ENCODE data around the gene HCK. TPM values are rescaled to one million over a fixed set of nuclear protein-coding genes. Genes with fewer than 3 reads are reported as not detected.

The HCK gene
- total RNA-seq, 3 donors from 2014 or later = 6.2 to 17.3 (median 13.4) TPM

DNA sequence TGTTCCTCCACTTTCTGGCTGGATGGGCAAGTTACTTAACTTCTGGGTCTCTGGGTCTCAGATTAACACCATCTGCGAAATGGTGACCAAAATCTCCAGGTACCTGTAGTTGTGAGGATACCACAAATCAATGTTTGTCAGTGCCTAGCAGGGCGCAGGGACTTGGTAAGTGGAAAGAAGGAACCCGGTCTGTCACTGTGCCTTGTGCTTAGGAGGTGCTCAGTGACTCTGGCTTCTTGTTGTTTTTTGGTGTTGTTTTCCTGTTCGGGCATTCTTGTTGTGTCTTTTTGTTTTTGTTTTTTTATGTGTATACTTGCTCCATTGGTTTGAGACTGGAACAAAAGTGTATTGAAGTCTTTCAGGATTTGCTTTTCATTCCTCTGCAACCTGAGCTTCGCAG is 75.3 kb downstream of the HCK start:
- peaks cover 2% of the 10 kb centered on the region for H3K9me3 ChIP-seq
- H3K36me3 ChIP-seq (ENCODE audit: low read depth) = no peaks in the 10 kb centered on the region
- ATAC-seq = no peak
- H3K4me1 ChIP-seq (ENCODE audit: low read depth) = no peaks in the 10 kb centered on the region
- intact Hi-C loops (cut with DNase I, micrococcal nuclease) = no loop called here
- DNase-seq = no peak
- TF ChIP-seq, protein P1, sequence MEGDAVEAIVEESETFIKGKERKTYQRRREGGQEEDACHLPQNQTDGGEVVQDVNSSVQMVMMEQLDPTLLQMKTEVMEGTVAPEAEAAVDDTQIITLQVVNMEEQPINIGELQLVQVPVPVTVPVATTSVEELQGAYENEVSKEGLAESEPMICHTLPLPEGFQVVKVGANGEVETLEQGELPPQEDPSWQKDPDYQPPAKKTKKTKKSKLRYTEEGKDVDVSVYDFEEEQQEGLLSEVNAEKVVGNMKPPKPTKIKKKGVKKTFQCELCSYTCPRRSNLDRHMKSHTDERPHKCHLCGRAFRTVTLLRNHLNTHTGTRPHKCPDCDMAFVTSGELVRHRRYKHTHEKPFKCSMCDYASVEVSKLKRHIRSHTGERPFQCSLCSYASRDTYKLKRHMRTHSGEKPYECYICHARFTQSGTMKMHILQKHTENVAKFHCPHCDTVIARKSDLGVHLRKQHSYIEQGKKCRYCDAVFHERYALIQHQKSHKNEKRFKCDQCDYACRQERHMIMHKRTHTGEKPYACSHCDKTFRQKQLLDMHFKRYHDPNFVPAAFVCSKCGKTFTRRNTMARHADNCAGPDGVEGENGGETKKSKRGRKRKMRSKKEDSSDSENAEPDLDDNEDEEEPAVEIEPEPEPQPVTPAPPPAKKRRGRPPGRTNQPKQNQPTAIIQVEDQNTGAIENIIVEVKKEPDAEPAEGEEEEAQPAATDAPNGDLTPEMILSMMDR (IDR thresholded peaks at IDR 0.05) = no peak
- H3K4me3 ChIP-seq = no peak overlapping the region

DNA sequence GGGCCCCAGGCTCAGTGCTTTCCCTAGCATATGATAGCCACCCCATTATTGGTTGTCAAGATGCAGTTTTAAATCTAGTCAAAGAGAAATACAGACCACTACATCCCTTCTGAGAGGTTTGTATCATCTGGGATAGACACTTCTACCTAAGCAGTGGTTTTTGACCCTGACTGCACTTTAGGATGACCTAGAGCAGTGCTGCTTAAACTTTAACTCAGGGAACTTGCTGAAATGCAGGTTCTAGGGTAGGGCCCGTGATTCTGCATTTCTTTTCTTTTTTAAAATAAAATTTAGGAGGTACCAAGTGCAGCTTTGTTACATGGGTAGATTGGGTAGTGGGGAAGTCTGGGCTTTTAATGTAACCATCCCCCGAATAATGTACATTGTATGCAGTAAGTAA is 76.1 kb downstream of the HCK start:
- Histone ChIP-seq H3K36me3 (ENCODE audit: low read depth) (no peaks in the 10 kb centered on the region), H3K9me3 (no peaks in the 10 kb centered on the region), H3K4me3 (no peak overlapping the region), H3K4me1 (ENCODE audit: low read depth) (no peaks in the 10 kb centered on the region)
- no peak for ATAC-seq
- no peak for DNase-seq
- intact Hi-C loops (cut with DNase I, micrococcal nuclease) = no loop called here
- TF ChIP-seq, protein P1 (IDR thresholded peaks at IDR 0.05) = no peak

DNA sequence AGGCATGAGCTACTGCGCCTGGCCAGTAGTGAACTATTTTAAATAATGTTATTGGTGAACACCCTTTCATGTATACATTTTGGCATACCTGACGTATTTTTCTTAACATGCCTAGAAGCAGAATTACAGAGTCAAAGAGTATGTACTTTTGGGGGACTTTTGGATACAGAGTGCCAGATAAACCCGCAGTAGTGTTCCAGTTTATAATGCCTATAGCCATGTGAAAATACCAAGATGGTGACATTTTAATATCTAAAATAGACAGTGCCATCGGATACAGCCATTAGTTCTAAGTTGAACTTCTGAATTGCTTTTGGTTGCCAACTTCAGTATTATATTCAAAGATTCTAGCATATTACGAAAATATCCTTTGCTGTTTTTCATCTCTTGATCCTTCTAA is 77.8 kb downstream of the HCK start:
- intact Hi-C loops (cut with DNase I, micrococcal nuclease) = no loop called here
- TF ChIP-seq, protein P1 (IDR thresholded peaks at IDR 0.05) = no peak
- no peak overlapping the region for H3K4me3 ChIP-seq

DNA sequence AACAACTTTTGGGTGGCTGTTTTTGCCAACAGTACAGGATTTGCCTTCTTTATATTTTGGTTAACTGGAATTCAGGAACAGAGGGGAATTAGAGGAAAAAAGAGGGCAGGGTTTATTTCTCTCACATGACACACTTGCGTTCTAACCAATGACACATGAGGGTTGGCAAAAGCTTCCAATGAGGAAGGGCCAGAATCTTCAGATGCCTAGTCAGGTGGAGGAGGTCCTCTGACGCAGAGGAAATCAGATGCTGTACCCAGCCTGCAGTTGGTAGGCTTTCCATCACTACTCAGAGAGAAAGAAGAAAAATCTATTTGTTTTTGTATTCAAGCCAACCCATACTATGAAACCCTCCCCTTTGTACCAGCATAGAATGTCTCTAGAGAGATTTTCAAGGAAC is 78.3 kb downstream of the HCK start:
- Histone ChIP-seq H3K4me1 (ENCODE audit: low read depth) (no peaks in the 10 kb centered on the region), H3K36me3 (ENCODE audit: low read depth) (no peaks in the 10 kb centered on the region), H3K9me3 (no peaks in the 10 kb centered on the region), H3K4me3 (no peak overlapping the region)
- intact Hi-C loops (cut with DNase I, micrococcal nuclease) = no loop called here
- DNase-seq (no peak), ATAC-seq (no peak)
- TF ChIP-seq, protein P1 (IDR thresholded peaks at IDR 0.05) = no peak

More for the DNA sequence above, 77.8 kb downstream of the HCK start:
- H3K36me3 ChIP-seq (ENCODE audit: low read depth) = no peaks in the 10 kb centered on the region
- ATAC-seq (no peak), DNase-seq (no peak)
- H3K4me1 ChIP-seq (ENCODE audit: low read depth) = no peaks in the 10 kb centered on the region
- H3K9me3 ChIP-seq = no peaks in the 10 kb centered on the region

DNA sequence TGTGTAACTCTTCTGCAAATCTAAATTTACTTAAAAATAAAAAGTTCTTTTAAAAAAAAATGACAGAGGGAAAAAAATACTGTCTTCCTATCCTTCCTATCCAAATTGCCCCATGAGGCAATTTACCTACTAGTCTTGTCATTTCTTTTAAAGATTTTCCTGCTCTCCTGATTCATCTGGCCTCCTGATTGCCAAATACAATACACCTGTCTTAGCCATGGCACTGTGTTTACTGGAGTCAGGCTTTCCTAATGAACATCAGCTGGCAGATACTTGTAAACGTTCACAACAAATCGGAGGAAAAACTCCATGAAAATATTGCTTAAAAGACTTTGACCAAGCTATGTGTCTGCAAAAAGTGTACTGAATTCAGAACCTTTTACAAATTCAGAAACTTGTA is 78.9 kb downstream of the HCK start:
- Histone ChIP-seq H3K36me3 (ENCODE audit: low read depth) (no peaks in the 10 kb centered on the region), H3K9me3 (no peaks in the 10 kb centered on the region), H3K4me3 (no peak overlapping the region), H3K4me1 (ENCODE audit: low read depth) (no peaks in the 10 kb centered on the region)
- TF ChIP-seq, protein P1 (IDR thresholded peaks at IDR 0.05) = no peak
- ATAC-seq (no peak), DNase-seq (no peak)
- intact Hi-C loops (cut with DNase I, micrococcal nuclease) = no loop called here

DNA sequence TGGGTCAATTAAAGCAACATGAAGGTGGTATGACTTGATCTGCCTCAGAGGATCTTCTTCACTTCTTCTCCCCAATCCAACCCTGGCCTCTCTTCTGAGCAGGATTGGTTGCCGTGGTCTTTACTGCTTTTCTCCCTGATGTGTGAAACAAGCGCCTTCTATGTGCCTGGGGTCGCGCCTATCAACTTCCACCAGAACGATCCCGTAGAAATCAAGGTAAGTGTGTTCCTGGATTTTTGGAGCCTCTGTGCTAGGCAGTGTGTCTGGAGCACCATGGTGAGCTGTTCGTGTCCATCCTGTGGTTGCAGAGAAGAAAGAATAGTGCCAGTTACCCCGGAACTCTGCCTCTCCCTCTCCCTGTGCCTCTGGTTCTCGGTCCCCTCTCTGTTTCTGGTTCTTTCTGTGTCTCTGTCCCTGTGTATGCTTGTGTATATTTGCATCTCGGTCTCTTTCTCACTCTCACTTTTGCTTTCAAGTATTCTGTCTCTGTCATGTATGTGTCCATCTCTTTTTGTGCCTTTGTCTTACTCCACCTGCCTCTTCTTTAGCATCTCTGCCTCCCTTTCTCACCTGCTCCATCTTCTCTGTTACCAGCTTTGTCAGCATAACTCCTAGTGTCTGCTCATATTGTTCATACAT is 81.0 kb downstream of the HCK start:
- Histone ChIP-seq H3K4me3 (no peak overlapping the region), H3K9me3 (no peaks in the 10 kb centered on the region), H3K36me3 (ENCODE audit: low read depth) (no peaks in the 10 kb centered on the region), H3K4me1 (ENCODE audit: low read depth) (no peaks in the 10 kb centered on the region)
- TF ChIP-seq, protein P1 (IDR thresholded peaks at IDR 0.05) = no peak
- intact Hi-C loops (cut with DNase I, micrococcal nuclease) = no loop called here
- ATAC-seq (no peak), DNase-seq (no peak)

Data from mucosa of descending colon (tissue), 3 donors.